Inferior parietal cortex (tissue), 1 donor: ENCODE measurements around the gene MAST4.

Experiments used
- DNase-seq: peaks from one replicate; pipeline ENCODE4 v3.0.0-alpha.2; 2016; ENCODE audit errors: extremely low spot score

MAST4 gene

GRCh38 chr5:66906021-66906420 is 309.8 kb downstream of the MAST4 start:
- no peak for DNase-seq

GRCh38 chr5:66908230-66908629 is 312.0 kb downstream of the MAST4 start:
- DNase-seq: no peak

GRCh38 chr5:66909364-66909763 is 313.2 kb downstream of the MAST4 start:
- DNase-seq: no peak

GRCh38 chr5:66912787-66913186 is 316.6 kb downstream of the MAST4 start:
- DNase-seq: no peak

GRCh38 chr5:66915531-66915930 is 319.3 kb downstream of the MAST4 start:
- DNase-seq: no peak

- no peak for DNase-seq
Observed at GRCh38 chr5:66922881-66923280, 326.7 kb downstream of the MAST4 start.

GRCh38 chr5:66923457-66923856 is 327.3 kb downstream of the MAST4 start:
- no peak for DNase-seq

- no peak for DNase-seq
Observed at GRCh38 chr5:66923922-66924321, 327.7 kb downstream of the MAST4 start.

GRCh38 chr5:66927140-66927539 is 330.9 kb downstream of the MAST4 start:
- no peak for DNase-seq

- DNase-seq: no peak
Observed at GRCh38 chr5:66929281-66929680, 333.1 kb downstream of the MAST4 start.

GRCh38 chr5:66929995-66930394 is 333.8 kb downstream of the MAST4 start:
- DNase-seq: no peak

- no peak for DNase-seq
Observed at GRCh38 chr5:66931651-66932050, 335.5 kb downstream of the MAST4 start.

- no peak for DNase-seq
Observed at GRCh38 chr5:66932457-66932856, 336.3 kb downstream of the MAST4 start.

GRCh38 chr5:66933066-66933465 is 336.9 kb downstream of the MAST4 start:
- no peak for DNase-seq

- no peak for DNase-seq
Observed at GRCh38 chr5:66939094-66939493, 342.9 kb downstream of the MAST4 start.

- DNase-seq: no peak
Observed at GRCh38 chr5:66945389-66946349, 349.5 kb downstream of the MAST4 start.

GRCh38 chr5:66947458-66947857 is 351.3 kb downstream of the MAST4 start:
- peak; percentile 25 for DNase-seq

- DNase-seq: no peak
Observed at GRCh38 chr5:66949066-66949465, 352.9 kb downstream of the MAST4 start.

- no peak for DNase-seq
Observed at GRCh38 chr5:66952153-66952552, 356.0 kb downstream of the MAST4 start.

- DNase-seq: no peak
Observed at GRCh38 chr5:66956439-66956838, 360.2 kb downstream of the MAST4 start.

- peak; percentile 54 for DNase-seq
Observed at GRCh38 chr5:66958201-66958979, 362.2 kb downstream of the MAST4 start.

GRCh38 chr5:66958980-66959641 is 362.9 kb downstream of the MAST4 start:
- no peak for DNase-seq
